ENCODE measurements around the gene FBXO42. TPM values are rescaled to one million over a fixed set of nuclear protein-coding genes. Genes with fewer than 3 reads are reported as not detected.

The FBXO42 gene
- total and polyA plus RNA-seq, 2 of the 8 experiments (the other 6 are each of a cell fraction or from before 2014, with no cell fraction given), result 15.1 to 17.0 TPM

GRCh38 chr1:16338961-16339360, 13.3 kb downstream of the FBXO42 start:
- peaks cover 2% of the 10 kb centered on the region; the same call in 1 of the 2 replicates for H3K79me1 ChIP-seq (ENCODE audit: low read depth, low read length)
- H3K14ac ChIP-seq (ENCODE audit: insufficient read length), result no peak overlapping the region
- H2BK120ac ChIP-seq (replicated peaks; ENCODE audit: low read depth, low read length), result no peak overlapping the region
- no peak overlapping the region for H2BK12ac ChIP-seq (ENCODE audit: low read depth, low read length)
- no peak overlapping the region for H3K56ac ChIP-seq (replicated peaks; ENCODE audit: insufficient read length, low read depth, low read length)
- CTCF ChIA-PET (ENCODE audit: partially characterized antibody), result interaction anchor here (0.6 kb wide), 1 partner anchor 18 kb away, joined by 3 read pairs; no protein-coding TSS in a partner anchor
- H3K4ac ChIP-seq (replicated peaks; ENCODE audit: insufficient read length, low read depth, low read length), result no peak overlapping the region
- WGBS, 2 experiments (ENCODE audit: extremely low coverage in 1 of 2, insufficient coverage in 1 of 2, insufficient read length in 1 of 2, insufficient replicate concordance in 2 of 2, low coverage in 1 of 2, low lambda C conversion rate in 2 of 2, missing lambda C conversion rate in 1 of 2), result 83 to 100% methylated on average over 1 to 5 of the region's 5 CpGs
- no peak overlapping the region for H4K91ac ChIP-seq (replicated peaks; ENCODE audit: insufficient read length, low read length)
- no peak overlapping the region for H3K18ac ChIP-seq (ENCODE audit: extremely low read depth, low read length)
- no peak overlapping the region for H2BK20ac ChIP-seq (ENCODE audit: low read length)
- H4K8ac ChIP-seq (ENCODE audit: extremely low read depth, insufficient read depth, low read length), result no peak overlapping the region
- no peak overlapping the region for H2AFZ ChIP-seq (ENCODE audit: low read length)
- H3K23me2 ChIP-seq (ENCODE audit: low read depth, low read length), result no peaks in the 10 kb centered on the region
- POLR2A ChIA-PET (ENCODE audit: partially characterized antibody), result no interaction called here
- 0 out of 7 replicates have a peak, but pooled peaks cover 0 to 2% (median 0%) of the 10 kb centered on the region in 4 experiments for H3K4me1 ChIP-seq (replicated peaks in 1 of 4; ENCODE audit: control insufficient read depth in 3 of 4, insufficient read depth in 4 of 4, low read length in 3 of 4)
- H2BK5ac ChIP-seq (ENCODE audit: low read depth, low read length), result no peak overlapping the region
- H2AK5ac ChIP-seq (ENCODE audit: low read depth, low read length), result no peak overlapping the region
- no peak overlapping the region for H3K4me3 ChIP-seq (ENCODE audit: extremely low read depth in 1 of 4, insufficient read depth in 2 of 4, low read depth in 3 of 4, low read length in 4 of 4)
- DNase-seq (ENCODE audit: low read depth in 1 of 2, low spot score in 2 of 2) (no peak), FAIRE-seq (no peak)
- H2BK15ac ChIP-seq (ENCODE audit: low read length), result no peak overlapping the region
- no peak overlapping the region for H3K23ac ChIP-seq (ENCODE audit: insufficient read length)
- H3K27me3 ChIP-seq (replicated peaks in 1 of 4; ENCODE audit: control insufficient read depth in 3 of 4, extremely low read depth in 1 of 4, insufficient read depth in 3 of 4, low read length in 3 of 4), result no peaks in the 10 kb centered on the region
- H3K9me3 ChIP-seq (ENCODE audit: insufficient read depth in 2 of 2, low read depth in 1 of 2, low read length in 1 of 2), result no peaks in the 10 kb centered on the region
- peaks cover 0 to 64% of the 10 kb centered on the region in 2 experiments; a peak in 2 of 4 replicates for H3K79me2 ChIP-seq (ENCODE audit: control insufficient read depth in 1 of 2, insufficient read depth in 2 of 2, low read length in 2 of 2)
- H4K5ac ChIP-seq (ENCODE audit: insufficient read length, low read depth, low read length), result no peak overlapping the region
- H3K36me3 ChIP-seq (ENCODE audit: control insufficient read depth in 2 of 4, insufficient read depth in 4 of 4, low read length in 3 of 4), result no peaks in the 10 kb centered on the region
- no peak overlapping the region for H3K27ac ChIP-seq (ENCODE audit: low read depth, low read length)
- no peak overlapping the region for H3K9ac ChIP-seq (replicated peaks in 1 of 4; ENCODE audit: extremely low read depth in 1 of 4, low read depth in 3 of 4, low read length in 3 of 4)
- peaks cover 2 to 3% of the 10 kb centered on the region in 2 experiments for H4K20me1 ChIP-seq (replicated peaks in 1 of 2; ENCODE audit: control insufficient read depth in 1 of 2, insufficient read depth in 2 of 2, low read length in 2 of 2)
- no peak overlapping the region for H3K4me2 ChIP-seq (ENCODE audit: insufficient read depth in 1 of 2, low read depth in 2 of 2, low read length in 2 of 2)
- TF ChIP-seq KDM4A (IDR thresholded peaks at IDR 0.05; ENCODE audit: low read depth, low read length, severe bottlenecking), result no peak
